Fibroblast of lung (primary cell): Measurements from ENCODE around the gene FGD2.

Experiments used
- EZH2 ChIP-seq: IDR thresholded peaks from 2 replicates; pipeline ENCODE4 v1.5.1; 2012; ENCODE audit warnings: low read length, control low read depth, mild to moderate bottlenecking; ENCODE audit errors: missing control alignments
- TF ChIP-seq, protein P1 (sequence below), 2 donors: IDR thresholded peaks in 1 of 2; conservative IDR thresholded peaks in 1 of 2; 1 replicate in 1 of 2; 2 replicates in 1 of 2; pipeline ENCODE4 v1.5.1; 2011 to 2012; ENCODE audit warnings: low read length in 2 of 2, control low read depth in 1 of 2, inconsistent platforms in 1 of 2, low read depth in 1 of 2, mild to moderate bottlenecking in 1 of 2

GRCh38 chr6:37069639-37070038, 64.2 kb downstream of the FGD2 start:
- TF ChIP-seq, protein P1, sequence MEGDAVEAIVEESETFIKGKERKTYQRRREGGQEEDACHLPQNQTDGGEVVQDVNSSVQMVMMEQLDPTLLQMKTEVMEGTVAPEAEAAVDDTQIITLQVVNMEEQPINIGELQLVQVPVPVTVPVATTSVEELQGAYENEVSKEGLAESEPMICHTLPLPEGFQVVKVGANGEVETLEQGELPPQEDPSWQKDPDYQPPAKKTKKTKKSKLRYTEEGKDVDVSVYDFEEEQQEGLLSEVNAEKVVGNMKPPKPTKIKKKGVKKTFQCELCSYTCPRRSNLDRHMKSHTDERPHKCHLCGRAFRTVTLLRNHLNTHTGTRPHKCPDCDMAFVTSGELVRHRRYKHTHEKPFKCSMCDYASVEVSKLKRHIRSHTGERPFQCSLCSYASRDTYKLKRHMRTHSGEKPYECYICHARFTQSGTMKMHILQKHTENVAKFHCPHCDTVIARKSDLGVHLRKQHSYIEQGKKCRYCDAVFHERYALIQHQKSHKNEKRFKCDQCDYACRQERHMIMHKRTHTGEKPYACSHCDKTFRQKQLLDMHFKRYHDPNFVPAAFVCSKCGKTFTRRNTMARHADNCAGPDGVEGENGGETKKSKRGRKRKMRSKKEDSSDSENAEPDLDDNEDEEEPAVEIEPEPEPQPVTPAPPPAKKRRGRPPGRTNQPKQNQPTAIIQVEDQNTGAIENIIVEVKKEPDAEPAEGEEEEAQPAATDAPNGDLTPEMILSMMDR (conservative IDR thresholded peaks at IDR 0.05 in 1 of 2, IDR thresholded peaks at IDR 0.05 in 1 of 2; ENCODE audit: low read depth in 1 of 2, low read length in 2 of 2), result no peak
- no peak for TF ChIP-seq EZH2
